ENCODE data around the gene TPM3. TPM values are rescaled to one million over a fixed set of nuclear protein-coding genes. Genes with fewer than 3 reads are reported as not detected.

TPM3 gene
- total and polyA plus RNA-seq, 2 of the 8 experiments (the other 6 are each of a cell fraction or from before 2014, with no cell fraction given): 278 to 572 TPM

DNA sequence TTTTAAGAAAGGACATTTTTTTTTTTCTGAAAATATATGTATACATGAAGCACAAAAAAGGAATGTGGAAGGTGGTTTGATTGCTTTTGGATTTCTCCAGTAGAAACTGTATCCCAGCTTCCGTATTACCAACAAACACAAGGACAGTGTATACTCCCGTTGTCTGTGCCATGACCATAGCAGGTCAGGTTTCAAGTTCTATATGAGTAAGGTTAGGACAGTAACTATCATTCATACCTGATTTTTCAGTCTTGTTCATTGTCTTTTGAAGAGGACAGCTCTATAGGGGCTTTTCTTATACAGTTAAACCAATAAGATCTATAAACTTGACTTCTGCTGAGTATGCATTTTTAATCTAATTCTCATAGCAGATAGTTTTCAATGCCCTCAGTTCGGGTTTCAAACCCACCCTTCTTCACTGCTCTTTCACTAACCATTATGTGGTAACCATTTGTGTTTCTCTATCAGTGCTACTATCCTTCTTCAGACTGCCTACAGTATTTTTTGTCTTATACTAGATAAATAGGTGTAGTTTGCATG is 48.5 kb upstream of the TPM3 start:
- Histone ChIP-seq H3K18ac (ENCODE audit: extremely low read depth, low read length) (no peak overlapping the region), H3K27me3 (replicated peaks in 1 of 4; ENCODE audit: control insufficient read depth in 3 of 4, extremely low read depth in 1 of 4, insufficient read depth in 3 of 4, low read length in 3 of 4) (no peaks in the 10 kb centered on the region), H3K9me3 (ENCODE audit: insufficient read depth in 2 of 2, low read depth in 1 of 2, low read length in 1 of 2) (no peaks in the 10 kb centered on the region), H3K4me1 (replicated peaks in 1 of 4; ENCODE audit: control insufficient read depth in 3 of 4, insufficient read depth in 4 of 4, low read length in 3 of 4) (no peaks in the 10 kb centered on the region), H3K4me3 (ENCODE audit: extremely low read depth in 1 of 4, insufficient read depth in 2 of 4, low read depth in 3 of 4, low read length in 4 of 4) (no peak overlapping the region), H2BK120ac (replicated peaks; ENCODE audit: low read depth, low read length) (no peak overlapping the region), H4K20me1 (replicated peaks in 1 of 2; ENCODE audit: control insufficient read depth in 1 of 2, insufficient read depth in 2 of 2, low read length in 2 of 2) (peaks cover 4 to 5% of the 10 kb centered on the region in 2 experiments), H3K14ac (ENCODE audit: insufficient read length) (no peak overlapping the region), H3K79me1 (ENCODE audit: low read depth, low read length) (no peaks in the 10 kb centered on the region), H2AFZ (ENCODE audit: low read length) (no peak overlapping the region), H3K23ac (ENCODE audit: insufficient read length) (no peak overlapping the region), H3K36me3 (ENCODE audit: control insufficient read depth in 2 of 4, insufficient read depth in 4 of 4, low read length in 3 of 4) (peaks cover 35 to 92% (median 85%) of the 10 kb centered on the region in 4 experiments), H2BK20ac (ENCODE audit: low read length) (no peak overlapping the region), H3K27ac (ENCODE audit: low read depth, low read length) (no peak overlapping the region), H3K4me2 (ENCODE audit: insufficient read depth in 1 of 2, low read depth in 2 of 2, low read length in 2 of 2) (no peak overlapping the region), H3K56ac (replicated peaks; ENCODE audit: insufficient read length, low read depth, low read length) (no peak overlapping the region), H3K9ac (replicated peaks in 1 of 4; ENCODE audit: extremely low read depth in 1 of 4, low read depth in 3 of 4, low read length in 3 of 4) (no peak overlapping the region), H3K4ac (replicated peaks; ENCODE audit: insufficient read length, low read depth, low read length) (no peak overlapping the region), H2BK15ac (ENCODE audit: low read length) (no peak overlapping the region), H2BK12ac (ENCODE audit: low read depth, low read length) (no peak overlapping the region), H3K23me2 (ENCODE audit: low read depth, low read length) (no peaks in the 10 kb centered on the region), H3K79me2 (ENCODE audit: control insufficient read depth in 1 of 2, insufficient read depth in 2 of 2, low read length in 2 of 2) (peaks cover 0 to 56% of the 10 kb centered on the region in 2 experiments; a peak in 2 of 4 replicates), H4K91ac (replicated peaks; ENCODE audit: insufficient read length, low read length) (no peak overlapping the region), H4K5ac (ENCODE audit: insufficient read length, low read depth, low read length) (no peak overlapping the region), H4K8ac (ENCODE audit: extremely low read depth, insufficient read depth, low read length) (no peak overlapping the region), H2AK5ac (ENCODE audit: low read depth, low read length) (no peak overlapping the region), H2BK5ac (ENCODE audit: low read depth, low read length) (no peak overlapping the region)
- TF ChIP-seq RXRA (IDR thresholded peaks at IDR 0.05; ENCODE audit: insufficient read depth, low read depth, low read length) (no peak), MAFK (IDR thresholded peaks at IDR 0.05; ENCODE audit: low read depth, low read length) (peak; percentile 60)
- DNase-seq (ENCODE audit: low read depth in 1 of 2, low spot score in 2 of 2) (no peak), FAIRE-seq (no peak)
- WGBS, 2 experiments (ENCODE audit: extremely low coverage in 1 of 2, insufficient coverage in 1 of 2, insufficient read length in 1 of 2, insufficient replicate concordance in 2 of 2, low coverage in 1 of 2, low lambda C conversion rate in 2 of 2, missing lambda C conversion rate in 1 of 2): 92% methylated on average over 3 of the region's 3 CpGs; no CpG with 5 or more reads in 1 of the 2 experiments
- ChIA-PET CTCF (ENCODE audit: partially characterized antibody) (no interaction called here), POLR2A (ENCODE audit: partially characterized antibody) (interaction anchor here (0.7 to 1.9 kb wide), 6 partner anchors 17 to 78 kb away, joined by 3 to 7 read pairs (median 4); no protein-coding TSS in a partner anchor)
